WTC11 (cell line): Measurements from ENCODE around the gene BICC1. TPM values are rescaled to one million over a fixed set of nuclear protein-coding genes. Genes with fewer than 3 reads are reported as not detected.

Source experiments
- ATAC-seq: fragments of 200-7000 bp; cut with Tn5 transposase; 2 replicates; pipeline ENCODE4 v1.10.0; 2021; ENCODE audit warnings: mild to moderate bottlenecking, moderate library complexity
- CTCF ChIA-PET: fragments of 300-600 bp; sonication (Branson Sonifier 250); formaldehyde crosslinking; loops from one replicate; lab custom pipeline; 2021; ENCODE audit warnings: antibody characterized with exemption; lab: Charles Lee
- POLR2A ChIA-PET: fragments of 350-600 bp; sonication (Branson Sonifier 250); formaldehyde crosslinking; loops from one replicate; lab custom pipeline; 2021; ENCODE audit warnings: antibody characterized with exemption; lab: Charles Lee
- DNase-seq: peaks from one replicate; pipeline ENCODE4 v3.0.0; 2021; ENCODE audit warnings: low spot score
- H3K27ac Mint-ChIP-seq: 2 replicates; pipeline ENCODE4 v1.8.0; 2021; ENCODE audit warnings: mixed read lengths
- H3K27me3 Mint-ChIP-seq: 2 replicates; pipeline ENCODE4 v1.8.0; 2021; ENCODE audit warnings: low read depth, mild to moderate bottlenecking, moderate library complexity, mixed read lengths
- H3K36me3 Mint-ChIP-seq: 2 replicates; pipeline ENCODE4 v1.8.0; 2021; ENCODE audit warnings: mixed read lengths
- H3K4me1 Mint-ChIP-seq: 2 replicates; pipeline ENCODE4 v1.8.0; 2022; ENCODE audit warnings: mixed read lengths
- H3K4me3 Mint-ChIP-seq: 2 replicates; pipeline ENCODE4 v1.8.0; 2021; ENCODE audit warnings: mild to moderate bottlenecking, moderate library complexity, mixed read lengths
- H3K9me3 Mint-ChIP-seq: 2 replicates; pipeline ENCODE4 v1.8.0; 2021; ENCODE audit warnings: mixed read lengths
- CREB1 ChIP-seq: sonication (generic); formaldehyde crosslinking; IDR thresholded peaks from 2 replicates; pipeline ENCODE4 v1.8.0; 2023; ENCODE audit warnings: mild to moderate bottlenecking, missing genetic modification reagents
- FOXJ3 ChIP-seq: sonication (generic); formaldehyde crosslinking; IDR thresholded peaks from 2 replicates; pipeline ENCODE4 v1.9.0; 2021; ENCODE audit warnings: missing genetic modification reagents, mild to moderate bottlenecking, borderline replicate concordance
- GABPB1 ChIP-seq: sonication (generic); formaldehyde crosslinking; IDR thresholded peaks from 2 replicates; pipeline ENCODE4 v1.8.1; 2023; ENCODE audit warnings: mild to moderate bottlenecking, missing genetic modification reagents
- JAZF1 ChIP-seq: fragments of 250-450 bp; sonication (Bioruptor Pico); IDR thresholded peaks from 2 replicates; pipeline ENCODE4 v1.9.0; 2021; ENCODE audit warnings: moderate library complexity, mild to moderate bottlenecking, inconsistent platforms
- KAT7 ChIP-seq: sonication (generic); formaldehyde crosslinking; IDR thresholded peaks from 2 replicates; pipeline ENCODE4 v1.8.1; 2023; ENCODE audit warnings: missing genetic modification reagents, mild to moderate bottlenecking, borderline replicate concordance
- NR2C2 ChIP-seq: sonication (generic); formaldehyde crosslinking; IDR thresholded peaks from 2 replicates; pipeline ENCODE4 v1.8.0; 2022; ENCODE audit warnings: mild to moderate bottlenecking, missing genetic modification reagents
- NR3C1 ChIP-seq: sonication (generic); formaldehyde crosslinking; conservative IDR thresholded peaks from 2 replicates; pipeline ENCODE4 v1.8.1; 2023; ENCODE audit warnings: low read depth, mild to moderate bottlenecking, missing genetic modification reagents
- PREB ChIP-seq: sonication (generic); formaldehyde crosslinking; IDR thresholded peaks from 2 replicates; pipeline ENCODE4 v1.8.1; 2022; ENCODE audit warnings: mild to moderate bottlenecking, missing genetic modification reagents, moderate library complexity, borderline replicate concordance
- SOX15 ChIP-seq: fragments of 250-450 bp; sonication (Bioruptor Pico); IDR thresholded peaks from 2 replicates; pipeline ENCODE4 v1.9.0; 2021; ENCODE audit warnings: mild to moderate bottlenecking
- ZNF121 ChIP-seq: sonication (generic); formaldehyde crosslinking; IDR thresholded peaks from 2 replicates; pipeline ENCODE4 v1.8.0; 2023; ENCODE audit warnings: missing genetic modification reagents
- ZNF138 ChIP-seq: sonication (generic); formaldehyde crosslinking; conservative IDR thresholded peaks from 2 replicates; pipeline ENCODE4 v1.8.1; 2022; ENCODE audit warnings: mild to moderate bottlenecking, moderate library complexity, missing genetic modification reagents
- ZNF317 ChIP-seq: sonication (generic); formaldehyde crosslinking; IDR thresholded peaks from 2 replicates; pipeline ENCODE4 v1.8.1; 2023; ENCODE audit warnings: low read depth, mild to moderate bottlenecking, moderate library complexity, missing genetic modification reagents, borderline replicate concordance
- ZNF423 ChIP-seq: fragments of 250-450 bp; sonication (Bioruptor Pico); IDR thresholded peaks from 2 replicates; pipeline ENCODE4 v2.1.2; 2022; ENCODE audit warnings: mild to moderate bottlenecking, moderate library complexity
- ZNF425 ChIP-seq: fragments of 250-450 bp; sonication (Bioruptor Pico); conservative IDR thresholded peaks from 2 replicates; pipeline ENCODE4 v1.9.0; 2021; ENCODE audit warnings: mild to moderate bottlenecking
- total RNA-seq: library from RNA; stranded (reverse); gene quantifications from 3 replicates; pipeline ENCODE4 v1.2.3, GENCODE V29; 2021
- TF ChIP-seq, protein P1 (sequence below): fragments of 200-600 bp; IDR thresholded peaks from 2 replicates; pipeline ENCODE4 v1.8.0; 2022; ENCODE audit warnings: antibody characterized with exemption
- TF ChIP-seq, protein P2 (sequence below): fragments of 250-450 bp; sonication (Bioruptor Pico); IDR thresholded peaks from 2 replicates; pipeline ENCODE4 v1.8.0; 2021; ENCODE audit warnings: mild to moderate bottlenecking
- TF ChIP-seq, protein P3 (sequence below): sonication (generic); formaldehyde crosslinking; IDR thresholded peaks from 2 replicates; pipeline ENCODE4 v1.8.0; 2022; ENCODE audit warnings: mild to moderate bottlenecking, missing genetic modification reagents
- TF ChIP-seq, protein P4 (sequence below): sonication (generic); formaldehyde crosslinking; conservative IDR thresholded peaks from 2 replicates; pipeline ENCODE4 v1.8.1; 2022; ENCODE audit warnings: mild to moderate bottlenecking, missing genetic modification reagents
- TF ChIP-seq, protein P5 (sequence below): sonication (generic); formaldehyde crosslinking; IDR thresholded peaks from 2 replicates; pipeline ENCODE4 v1.8.0; 2022; ENCODE audit warnings: mild to moderate bottlenecking, missing genetic modification reagents

BICC1 gene
- total RNA-seq, 1 experiment from 2014 or later, result 0.61 TPM

GRCh38 chr10:58781873-58782488 is 269.3 kb downstream of the BICC1 start:
- ChIA-PET POLR2A (no interaction called here), CTCF (interaction anchor here (1.2 kb wide), 1 partner anchor 251 kb away, joined by 4 read pairs; no protein-coding TSS in a partner anchor)
- no peaks in the 10 kb centered on the region for H3K9me3 Mint-ChIP-seq
- no peak overlapping the region for H3K4me3 Mint-ChIP-seq
- no peak for TF ChIP-seq CREB1 (CRISPR knock-in tag)
- TF ChIP-seq, protein P1, sequence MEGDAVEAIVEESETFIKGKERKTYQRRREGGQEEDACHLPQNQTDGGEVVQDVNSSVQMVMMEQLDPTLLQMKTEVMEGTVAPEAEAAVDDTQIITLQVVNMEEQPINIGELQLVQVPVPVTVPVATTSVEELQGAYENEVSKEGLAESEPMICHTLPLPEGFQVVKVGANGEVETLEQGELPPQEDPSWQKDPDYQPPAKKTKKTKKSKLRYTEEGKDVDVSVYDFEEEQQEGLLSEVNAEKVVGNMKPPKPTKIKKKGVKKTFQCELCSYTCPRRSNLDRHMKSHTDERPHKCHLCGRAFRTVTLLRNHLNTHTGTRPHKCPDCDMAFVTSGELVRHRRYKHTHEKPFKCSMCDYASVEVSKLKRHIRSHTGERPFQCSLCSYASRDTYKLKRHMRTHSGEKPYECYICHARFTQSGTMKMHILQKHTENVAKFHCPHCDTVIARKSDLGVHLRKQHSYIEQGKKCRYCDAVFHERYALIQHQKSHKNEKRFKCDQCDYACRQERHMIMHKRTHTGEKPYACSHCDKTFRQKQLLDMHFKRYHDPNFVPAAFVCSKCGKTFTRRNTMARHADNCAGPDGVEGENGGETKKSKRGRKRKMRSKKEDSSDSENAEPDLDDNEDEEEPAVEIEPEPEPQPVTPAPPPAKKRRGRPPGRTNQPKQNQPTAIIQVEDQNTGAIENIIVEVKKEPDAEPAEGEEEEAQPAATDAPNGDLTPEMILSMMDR, result peak; percentile 54; the same call in 1 of the 2 replicates
- DNase-seq (no peak), ATAC-seq (peak; percentile 44; the same call in 1 of the 2 replicates)
- H3K4me1 Mint-ChIP-seq, result peaks cover 2% of the 10 kb centered on the region; the same call in 1 of the 2 replicates
- no peaks in the 10 kb centered on the region for H3K36me3 Mint-ChIP-seq
- H3K27me3 Mint-ChIP-seq, result no peaks in the 10 kb centered on the region
- no peak overlapping the region for H3K27ac Mint-ChIP-seq

DNA sequence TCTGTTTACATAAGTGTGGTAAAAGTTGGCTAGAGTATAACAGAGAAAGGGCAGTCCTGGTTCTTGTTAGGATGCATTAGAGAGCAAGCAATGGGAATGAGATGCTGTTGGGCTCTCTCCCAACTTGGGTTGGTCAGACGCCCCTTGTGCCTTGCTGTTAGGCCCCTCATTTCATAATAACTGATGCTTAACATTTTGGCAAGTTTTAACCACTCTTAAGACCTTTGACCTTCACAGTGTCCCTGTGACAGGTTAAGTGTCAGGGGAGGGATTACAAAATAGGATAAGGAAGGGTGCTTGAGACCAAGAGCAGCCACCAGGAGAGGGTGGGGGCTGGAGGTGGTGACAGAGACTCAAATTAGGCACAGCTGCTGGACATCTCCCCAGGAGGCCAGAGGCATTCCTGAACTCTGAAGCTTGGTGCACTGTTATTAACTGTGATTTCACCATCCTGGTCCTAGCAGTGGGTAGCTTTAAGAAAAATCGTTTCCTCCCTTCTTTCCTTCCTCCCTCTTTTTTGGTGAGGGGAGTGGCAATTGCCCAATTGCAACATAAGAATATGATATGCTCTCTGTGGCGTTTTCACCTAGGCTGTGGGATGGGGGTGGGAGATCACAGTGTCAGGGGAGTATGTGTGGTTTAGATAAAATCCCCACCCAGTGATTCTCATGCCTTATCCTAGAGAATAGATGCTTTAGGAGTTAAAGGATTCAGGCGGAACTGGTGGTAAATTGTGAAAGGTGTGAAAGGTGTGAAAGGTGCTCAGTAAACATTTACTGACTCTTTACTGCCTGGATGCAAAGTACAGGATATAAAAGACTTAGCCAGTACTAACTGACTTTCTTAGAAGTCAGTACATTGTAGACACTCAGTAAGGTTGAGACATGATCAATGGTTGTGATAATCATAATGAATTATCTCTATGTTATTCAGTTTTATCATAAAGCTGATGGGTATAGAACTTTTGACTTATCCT is 270.5 kb downstream of the BICC1 start:
- Mint-ChIP-seq H3K27me3 (no peaks in the 10 kb centered on the region), H3K36me3 (no peaks in the 10 kb centered on the region), H3K4me1 (0 out of 2 replicates have a peak, but pooled peaks cover 2% of the 10 kb centered on the region), H3K9me3 (no peaks in the 10 kb centered on the region), H3K4me3 (no peak overlapping the region), H3K27ac (no peak overlapping the region)
- DNase-seq, result no peak
- ChIA-PET CTCF (interaction anchor here (1.1 kb wide), 1 partner anchor 169 kb away, joined by 3 read pairs; no protein-coding TSS in a partner anchor), POLR2A (no interaction called here)
- no peak for ATAC-seq
- TF ChIP-seq PREB (CRISPR knock-in tag) (no peak), NR3C1 (CRISPR knock-in tag) (no peak), SOX15 (CRISPR knock-in tag) (no peak), ZNF121 (CRISPR knock-in tag) (no peak), FOXJ3 (no peak), NR2C2 (no peak), ZNF423 (CRISPR knock-in tag) (no peak), GABPB1 (CRISPR knock-in tag) (no peak), CREB1 (CRISPR knock-in tag) (no peak), ZNF425 (CRISPR knock-in tag) (no peak), ZNF138 (CRISPR knock-in tag) (no peak), KAT7 (CRISPR knock-in tag) (no peak), JAZF1 (CRISPR knock-in tag) (no peak), ZNF317 (CRISPR knock-in tag) (no peak)
- TF ChIP-seq, protein P2, sequence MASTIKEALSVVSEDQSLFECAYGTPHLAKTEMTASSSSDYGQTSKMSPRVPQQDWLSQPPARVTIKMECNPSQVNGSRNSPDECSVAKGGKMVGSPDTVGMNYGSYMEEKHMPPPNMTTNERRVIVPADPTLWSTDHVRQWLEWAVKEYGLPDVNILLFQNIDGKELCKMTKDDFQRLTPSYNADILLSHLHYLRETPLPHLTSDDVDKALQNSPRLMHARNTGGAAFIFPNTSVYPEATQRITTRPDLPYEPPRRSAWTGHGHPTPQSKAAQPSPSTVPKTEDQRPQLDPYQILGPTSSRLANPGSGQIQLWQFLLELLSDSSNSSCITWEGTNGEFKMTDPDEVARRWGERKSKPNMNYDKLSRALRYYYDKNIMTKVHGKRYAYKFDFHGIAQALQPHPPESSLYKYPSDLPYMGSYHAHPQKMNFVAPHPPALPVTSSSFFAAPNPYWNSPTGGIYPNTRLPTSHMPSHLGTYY (CRISPR knock-in tag), result no peak
- TF ChIP-seq, protein P3, sequence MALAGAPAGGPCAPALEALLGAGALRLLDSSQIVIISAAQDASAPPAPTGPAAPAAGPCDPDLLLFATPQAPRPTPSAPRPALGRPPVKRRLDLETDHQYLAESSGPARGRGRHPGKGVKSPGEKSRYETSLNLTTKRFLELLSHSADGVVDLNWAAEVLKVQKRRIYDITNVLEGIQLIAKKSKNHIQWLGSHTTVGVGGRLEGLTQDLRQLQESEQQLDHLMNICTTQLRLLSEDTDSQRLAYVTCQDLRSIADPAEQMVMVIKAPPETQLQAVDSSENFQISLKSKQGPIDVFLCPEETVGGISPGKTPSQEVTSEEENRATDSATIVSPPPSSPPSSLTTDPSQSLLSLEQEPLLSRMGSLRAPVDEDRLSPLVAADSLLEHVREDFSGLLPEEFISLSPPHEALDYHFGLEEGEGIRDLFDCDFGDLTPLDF (CRISPR knock-in tag), result no peak
- TF ChIP-seq, protein P4, sequence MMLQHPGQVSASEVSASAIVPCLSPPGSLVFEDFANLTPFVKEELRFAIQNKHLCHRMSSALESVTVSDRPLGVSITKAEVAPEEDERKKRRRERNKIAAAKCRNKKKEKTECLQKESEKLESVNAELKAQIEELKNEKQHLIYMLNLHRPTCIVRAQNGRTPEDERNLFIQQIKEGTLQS (CRISPR knock-in tag), result no peak
- TF ChIP-seq, protein P5, sequence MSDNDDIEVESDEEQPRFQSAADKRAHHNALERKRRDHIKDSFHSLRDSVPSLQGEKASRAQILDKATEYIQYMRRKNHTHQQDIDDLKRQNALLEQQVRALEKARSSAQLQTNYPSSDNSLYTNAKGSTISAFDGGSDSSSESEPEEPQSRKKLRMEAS (CRISPR knock-in tag), result no peak
